HS-5 (cell line): ENCODE results near the gene SIN3B.
"Not testable (repeated sequence)": the region's sequence is repeated elsewhere in the genome, so short reads cannot be mapped to it uniquely, and the experiment has no call there.

Experiments used
- DNase-seq: peaks from one replicate; pipeline ENCODE4 v3.0.0-alpha.2; 2012; ENCODE audit warnings: low read depth

Gene SIN3B

GRCh38 chr19:16868423-16869130 is 39.4 kb downstream of the SIN3B start:
- DNase-seq: no peak

- DNase-seq: no peak
These were observed 40.3 kb downstream of the SIN3B start for GRCh38 chr19:16869331-16869972.

- DNase-seq: no peak
These were observed 42.7 kb downstream of the SIN3B start for GRCh38 chr19:16871871-16872270.

- DNase-seq: no peak
These were observed 43.5 kb downstream of the SIN3B start for GRCh38 chr19:16872728-16873127.

- DNase-seq: no peak
These were observed 44.4 kb downstream of the SIN3B start for GRCh38 chr19:16873594-16873993.

GRCh38 chr19:16874250-16874977 is 45.2 kb downstream of the SIN3B start:
- no peak for DNase-seq

- not testable (repeated sequence) for DNase-seq
These were observed 45.7 kb downstream of the SIN3B start for GRCh38 chr19:16874978-16875299.

- no peak for DNase-seq
These were observed 46.7 kb downstream of the SIN3B start for GRCh38 chr19:16875584-16876555.

GRCh38 chr19:16876904-16877361 is 47.7 kb downstream of the SIN3B start:
- no peak for DNase-seq

- no peak for DNase-seq
These were observed 48.4 kb downstream of the SIN3B start for GRCh38 chr19:16877581-16877980.

- DNase-seq: no peak
These were observed 49.2 kb downstream of the SIN3B start for GRCh38 chr19:16878181-16878965.

- no peak for DNase-seq
These were observed 51.8 kb downstream of the SIN3B start for GRCh38 chr19:16880884-16881554.

- DNase-seq: no peak
These were observed 52.9 kb downstream of the SIN3B start for GRCh38 chr19:16882146-16882545.

GRCh38 chr19:16883522-16883921 is 54.3 kb downstream of the SIN3B start:
- DNase-seq: no peak

- no peak for DNase-seq
These were observed 56.0 kb downstream of the SIN3B start for GRCh38 chr19:16885166-16885565.

GRCh38 chr19:16886305-16886880 is 57.2 kb downstream of the SIN3B start:
- no peak for DNase-seq

- no peak for DNase-seq
These were observed 58.4 kb downstream of the SIN3B start for GRCh38 chr19:16887353-16888265.

- DNase-seq: no peak
These were observed 59.6 kb downstream of the SIN3B start, which contains the start of gene F2RL3 for GRCh38 chr19:16888629-16889365. F2RL3 (plus strand) TSS chr19:16888999; CDS start chr19:16889190, 191 bp downstream.
